ENCODE measurements around the gene ZSWIM6.

DNA sequence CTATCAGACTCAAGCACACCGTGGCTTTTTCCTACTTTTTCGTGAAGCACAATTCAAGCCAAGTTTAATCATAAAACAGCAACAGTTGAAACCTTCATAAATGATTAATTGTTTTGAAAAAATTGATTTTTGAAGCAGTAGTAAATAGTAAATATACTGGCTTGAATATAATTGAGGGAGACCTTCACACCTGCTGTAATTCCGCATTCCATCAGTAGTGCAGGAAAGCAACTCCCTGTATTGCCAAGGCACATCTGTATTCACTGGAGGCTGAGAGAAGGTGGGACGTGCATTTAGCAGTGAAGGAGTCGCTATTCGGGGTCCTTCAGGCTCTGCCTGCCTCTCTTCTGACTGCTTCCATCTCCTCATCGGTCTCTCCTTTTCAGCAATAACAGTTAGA lies 203.8 kb downstream of the ZSWIM6 start:
- TF ChIP-seq BHLHE40 (IDR thresholded peaks at IDR 0.05; ENCODE audit: low read depth, low read length) (no peak), RAD21 (conservative IDR thresholded peaks at IDR 0.05 in 1 of 2, IDR thresholded peaks at IDR 0.05 in 1 of 2) (no peak), RARB (CRISPR knock-in tag; IDR thresholded peaks at IDR 0.05) (no peak), CBX2 (IDR thresholded peaks at IDR 0.05; ENCODE audit: borderline replicate concordance, low read depth) (no peak), SMC3 (IDR thresholded peaks at IDR 0.05) (no peak), CEBPB (IDR thresholded peaks at IDR 0.05) (no peak)
- TF ChIP-seq, protein P1, sequence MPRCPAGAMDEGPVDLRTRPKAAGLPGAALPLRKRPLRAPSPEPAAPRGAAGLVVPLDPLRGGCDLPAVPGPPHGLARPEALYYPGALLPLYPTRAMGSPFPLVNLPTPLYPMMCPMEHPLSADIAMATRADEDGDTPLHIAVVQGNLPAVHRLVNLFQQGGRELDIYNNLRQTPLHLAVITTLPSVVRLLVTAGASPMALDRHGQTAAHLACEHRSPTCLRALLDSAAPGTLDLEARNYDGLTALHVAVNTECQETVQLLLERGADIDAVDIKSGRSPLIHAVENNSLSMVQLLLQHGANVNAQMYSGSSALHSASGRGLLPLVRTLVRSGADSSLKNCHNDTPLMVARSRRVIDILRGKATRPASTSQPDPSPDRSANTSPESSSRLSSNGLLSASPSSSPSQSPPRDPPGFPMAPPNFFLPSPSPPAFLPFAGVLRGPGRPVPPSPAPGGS (IDR thresholded peaks at IDR 0.05): no peak
- TF ChIP-seq, protein P2, sequence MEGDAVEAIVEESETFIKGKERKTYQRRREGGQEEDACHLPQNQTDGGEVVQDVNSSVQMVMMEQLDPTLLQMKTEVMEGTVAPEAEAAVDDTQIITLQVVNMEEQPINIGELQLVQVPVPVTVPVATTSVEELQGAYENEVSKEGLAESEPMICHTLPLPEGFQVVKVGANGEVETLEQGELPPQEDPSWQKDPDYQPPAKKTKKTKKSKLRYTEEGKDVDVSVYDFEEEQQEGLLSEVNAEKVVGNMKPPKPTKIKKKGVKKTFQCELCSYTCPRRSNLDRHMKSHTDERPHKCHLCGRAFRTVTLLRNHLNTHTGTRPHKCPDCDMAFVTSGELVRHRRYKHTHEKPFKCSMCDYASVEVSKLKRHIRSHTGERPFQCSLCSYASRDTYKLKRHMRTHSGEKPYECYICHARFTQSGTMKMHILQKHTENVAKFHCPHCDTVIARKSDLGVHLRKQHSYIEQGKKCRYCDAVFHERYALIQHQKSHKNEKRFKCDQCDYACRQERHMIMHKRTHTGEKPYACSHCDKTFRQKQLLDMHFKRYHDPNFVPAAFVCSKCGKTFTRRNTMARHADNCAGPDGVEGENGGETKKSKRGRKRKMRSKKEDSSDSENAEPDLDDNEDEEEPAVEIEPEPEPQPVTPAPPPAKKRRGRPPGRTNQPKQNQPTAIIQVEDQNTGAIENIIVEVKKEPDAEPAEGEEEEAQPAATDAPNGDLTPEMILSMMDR (IDR thresholded peaks at IDR 0.05): no peak
- TF ChIP-seq, protein P3, sequence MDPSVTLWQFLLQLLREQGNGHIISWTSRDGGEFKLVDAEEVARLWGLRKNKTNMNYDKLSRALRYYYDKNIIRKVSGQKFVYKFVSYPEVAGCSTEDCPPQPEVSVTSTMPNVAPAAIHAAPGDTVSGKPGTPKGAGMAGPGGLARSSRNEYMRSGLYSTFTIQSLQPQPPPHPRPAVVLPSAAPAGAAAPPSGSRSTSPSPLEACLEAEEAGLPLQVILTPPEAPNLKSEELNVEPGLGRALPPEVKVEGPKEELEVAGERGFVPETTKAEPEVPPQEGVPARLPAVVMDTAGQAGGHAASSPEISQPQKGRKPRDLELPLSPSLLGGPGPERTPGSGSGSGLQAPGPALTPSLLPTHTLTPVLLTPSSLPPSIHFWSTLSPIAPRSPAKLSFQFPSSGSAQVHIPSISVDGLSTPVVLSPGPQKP (IDR thresholded peaks at IDR 0.05; ENCODE audit: low read depth, low read length): no peak
